Natural killer cell (primary cell): ENCODE data around the gene LRRC10B. TPM values are rescaled to one million over a fixed set of nuclear protein-coding genes. Genes with fewer than 3 reads are reported as not detected.
A peak's percentile ranks its signal among the peaks of the same experiment; 100 is the strongest.

Experiments
- ATAC-seq, 3 donors: fragments of 150-1000 bp in 2 of 3; fragments of 200-7000 bp in 1 of 3; cut with Tn5 transposase; 1 replicate in 1 of 3; 2 replicates in 2 of 3; pipeline ENCODE4 v1.10.0; 2021; ENCODE audit warnings: mild to moderate bottlenecking in 2 of 3, moderate library complexity in 2 of 3
- DNase-seq, 2 donors: peaks; one replicate each; pipeline versions ENCODE4 v3.0.0 to v3.0.0-alpha.2; 2013 to 2021; ENCODE audit warnings: mixed read lengths in 1 of 2
- H3K27ac ChIP-seq: one replicate; pipeline ENCODE4 v1.5.1; 2013; ENCODE audit warnings: mild to moderate bottlenecking, low read length
- H3K27me3 ChIP-seq: one replicate; pipeline ENCODE4 v1.6.1; 2013; ENCODE audit warnings: low read length; ENCODE audit not compliant: control insufficient read depth, insufficient read depth
- H3K36me3 ChIP-seq: one replicate; pipeline ENCODE4 v1.6.1; 2013; ENCODE audit warnings: low read length; ENCODE audit not compliant: control insufficient read depth, insufficient read depth
- H3K4me1 ChIP-seq: one replicate; pipeline ENCODE4 v1.6.1; 2013; ENCODE audit warnings: low read length; ENCODE audit not compliant: control insufficient read depth, insufficient read depth
- H3K4me3 ChIP-seq: one replicate; pipeline ENCODE4 v1.5.1; 2013; ENCODE audit warnings: low read length
- H3K9me3 ChIP-seq: one replicate; pipeline ENCODE4 v1.6.1; 2013; ENCODE audit warnings: low read length; ENCODE audit not compliant: control insufficient read depth, insufficient read depth
- H3K27ac Mint-ChIP-seq, 2 donors: one replicate each; pipeline ENCODE4 v1.8.0; 2022; ENCODE audit warnings: mild to moderate bottlenecking in 2 of 2, mixed read lengths in 2 of 2, moderate library complexity in 1 of 2
- H3K27me3 Mint-ChIP-seq, 2 donors: one replicate each; pipeline ENCODE4 v1.8.0; 2022; ENCODE audit warnings: low read depth in 2 of 2, mixed read lengths in 2 of 2
- H3K36me3 Mint-ChIP-seq: one replicate; pipeline ENCODE4 v1.8.0; 2022; ENCODE audit warnings: mixed read lengths
- H3K4me1 Mint-ChIP-seq, 2 donors: one replicate each; pipeline ENCODE4 v1.8.0; 2022; ENCODE audit warnings: mixed read lengths in 2 of 2
- H3K4me3 Mint-ChIP-seq: one replicate; pipeline ENCODE4 v1.8.0; 2022; ENCODE audit warnings: mild to moderate bottlenecking, moderate library complexity, mixed read lengths
- H3K9me3 Mint-ChIP-seq, 2 donors: one replicate each; pipeline ENCODE4 v1.8.0; 2022; ENCODE audit warnings: mixed read lengths in 2 of 2
- CTCF ChIP-seq: fragments of 200-600 bp; IDR thresholded peaks from one replicate; pipeline ENCODE4 v1.8.0; 2022; ENCODE audit warnings: antibody characterized with exemption
- WGBS: methylation state at CpG from one replicate; pipeline ENCODE4 v1.1.7; 2013; ENCODE audit warnings: missing lambda C conversion rate; ENCODE audit not compliant: insufficient coverage; 5-methylcytosine and 5-hydroxymethylcytosine counted together
- intact Hi-C: fragments of 100-400 bp; cut with micrococcal nuclease; formaldehyde crosslinking; loops from one replicate; pipeline ENCODE4 v1.14.2; 2022
- total RNA-seq, 4 donors: library from RNA; stranded (reverse); fragments of 120-200 nt in 1 of 4; gene quantifications; one replicate each; pipeline versions ENCODE4 v1.2.3 to v1.2.4, GENCODE V29; 2013 to 2022

LRRC10B gene
- total RNA-seq, 3 donors from 2014 or later (not counting 1 experiment from before 2014, with no cell fraction given): not detected

GRCh38 chr11:61480994-61481335 is 27.6 kb upstream of the LRRC10B start:
- WGBS: 55% methylated on average over 7 of the region's 7 CpGs
- Histone ChIP-seq H3K27ac (no peak overlapping the region), H3K9me3 (no peaks in the 10 kb centered on the region), H3K4me1 (peaks cover 8% of the 10 kb centered on the region), H3K4me3 (no peak overlapping the region), H3K27me3 (no peaks in the 10 kb centered on the region), H3K36me3 (no peaks in the 10 kb centered on the region)
- Mint-ChIP-seq H3K9me3 (no peaks in the 10 kb centered on the region), H3K4me1 (peaks cover 0 to 6% of the 10 kb centered on the region in 2 donors), H3K27ac (no peak overlapping the region), H3K4me3 (no peak overlapping the region), H3K36me3 (no peaks in the 10 kb centered on the region), H3K27me3 (peaks cover 0 to 3% of the 10 kb centered on the region in 2 donors)
- TF ChIP-seq CTCF: no peak
- ATAC-seq: no peak
- intact Hi-C loops: no loop called here
- DNase-seq: no peak

- Mint-ChIP-seq H3K9me3 (no peaks in the 10 kb centered on the region), H3K27me3 (peaks cover 0 to 3% of the 10 kb centered on the region in 2 donors), H3K27ac (no peak overlapping the region), H3K4me3 (no peak overlapping the region), H3K4me1 (peaks cover 0 to 6% of the 10 kb centered on the region in 2 donors), H3K36me3 (no peaks in the 10 kb centered on the region)
- H3K36me3 ChIP-seq: no peaks in the 10 kb centered on the region
- no peak for TF ChIP-seq CTCF
- 64% methylated on average over 10 of the region's 10 CpGs for WGBS
- ATAC-seq: no peak
- no peak overlapping the region for H3K27ac ChIP-seq
- intact Hi-C loops: no loop called here
- H3K4me3 ChIP-seq: no peak overlapping the region
- no peak for DNase-seq
- H3K27me3 ChIP-seq: no peaks in the 10 kb centered on the region
- H3K4me1 ChIP-seq: peaks cover 8% of the 10 kb centered on the region
- no peaks in the 10 kb centered on the region for H3K9me3 ChIP-seq
Measured at GRCh38 chr11:61481806-61482205, 26.7 kb upstream of the LRRC10B start.

- peaks cover 0 to 3% of the 10 kb centered on the region in 2 donors for H3K27me3 Mint-ChIP-seq
- no peaks in the 10 kb centered on the region for H3K36me3 Mint-ChIP-seq
- H3K27ac Mint-ChIP-seq: no peak overlapping the region
- no peaks in the 10 kb centered on the region for H3K9me3 ChIP-seq
- H3K27ac ChIP-seq: no peak overlapping the region
- ATAC-seq (peak in 1 of 3 donors; percentile 45), DNase-seq (peak in 1 of 2 donors; percentile 14)
- peaks cover 0 to 6% of the 10 kb centered on the region in 2 donors for H3K4me1 Mint-ChIP-seq
- no peaks in the 10 kb centered on the region for H3K27me3 ChIP-seq
- H3K4me3 ChIP-seq: no peak overlapping the region
- intact Hi-C loops: no loop called here
- no peak overlapping the region for H3K4me3 Mint-ChIP-seq
- H3K36me3 ChIP-seq: no peaks in the 10 kb centered on the region
- H3K4me1 ChIP-seq: peaks cover 7% of the 10 kb centered on the region
- no peaks in the 10 kb centered on the region for H3K9me3 Mint-ChIP-seq
- 45% methylated on average over 7 of the region's 7 CpGs for WGBS
- peak; percentile 25 for TF ChIP-seq CTCF
Measured at GRCh38 chr11:61482513-61482912, 26.0 kb upstream of the LRRC10B start.

GRCh38 chr11:61484541-61484940 is 24.0 kb upstream of the LRRC10B start:
- TF ChIP-seq CTCF: no peak
- H3K4me3 Mint-ChIP-seq: no peak overlapping the region
- ATAC-seq: no peak
- H3K27ac Mint-ChIP-seq: no peak overlapping the region
- 89% methylated on average over 11 of the region's 11 CpGs for WGBS
- no peaks in the 10 kb centered on the region for H3K9me3 ChIP-seq
- peaks cover 0 to 3% of the 10 kb centered on the region in 2 donors for H3K27me3 Mint-ChIP-seq
- no peaks in the 10 kb centered on the region for H3K36me3 Mint-ChIP-seq
- no peak for DNase-seq
- no peaks in the 10 kb centered on the region for H3K4me1 Mint-ChIP-seq
- no peak overlapping the region for H3K4me3 ChIP-seq
- no peaks in the 10 kb centered on the region for H3K9me3 Mint-ChIP-seq
- no peaks in the 10 kb centered on the region for H3K27me3 ChIP-seq
- intact Hi-C loops: no loop called here
- H3K36me3 ChIP-seq: no peaks in the 10 kb centered on the region
- no peak overlapping the region for H3K27ac ChIP-seq
- H3K4me1 ChIP-seq: no peaks in the 10 kb centered on the region
